ENCODE data around the gene FGD1. TPM values are rescaled to one million over a fixed set of nuclear protein-coding genes. Genes with fewer than 3 reads are reported as not detected.

The FGD1 gene
- total and polyA plus RNA-seq, 2 of the 13 experiments (the other 11 are each of a cell fraction or from before 2014, with no cell fraction given) = 0.36 to 0.62 TPM

DNA sequence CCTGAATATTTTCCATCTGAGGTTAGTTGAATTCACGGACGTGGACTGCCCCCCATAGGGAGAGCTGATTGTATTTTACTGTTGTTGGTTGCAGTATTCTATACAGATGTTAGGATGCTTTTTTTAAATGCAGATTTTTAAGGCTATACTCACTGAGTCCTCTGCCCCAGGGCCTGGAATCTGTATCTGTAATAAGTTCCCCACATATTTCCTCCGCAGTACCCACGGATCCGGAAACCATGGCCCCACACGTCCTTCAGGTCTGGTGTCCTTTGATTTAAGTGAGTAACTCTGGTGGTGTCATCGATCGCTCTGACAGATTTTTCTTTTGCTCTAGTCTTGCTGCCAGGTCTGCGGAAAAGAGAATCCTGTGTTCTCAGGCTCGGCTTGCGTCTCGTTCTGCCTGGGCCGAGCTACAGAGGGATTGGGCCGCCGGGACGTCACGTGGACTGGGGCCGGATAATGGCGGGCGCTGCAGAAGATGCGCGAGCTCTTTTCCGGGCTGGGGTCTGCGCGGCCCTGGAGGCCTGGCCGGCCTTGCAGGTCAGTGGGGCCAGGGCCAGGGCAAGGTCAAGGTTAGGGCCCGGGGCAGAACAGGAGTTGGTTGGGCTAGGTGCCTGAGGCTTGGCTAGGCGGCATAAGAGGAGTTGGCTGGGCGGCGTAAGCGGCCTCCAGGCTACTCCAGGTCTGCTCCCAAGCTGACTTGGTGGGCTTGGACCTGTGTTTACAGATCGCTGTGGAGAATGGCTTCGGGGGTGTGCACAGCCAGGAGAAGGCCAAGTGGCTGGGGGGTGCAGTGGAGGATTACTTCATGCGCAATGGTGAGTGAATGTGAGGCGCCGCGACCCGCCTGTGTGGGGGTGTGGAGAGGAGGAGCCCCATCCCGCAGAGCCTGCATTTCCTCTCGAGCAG is 55.8 kb downstream of the FGD1 start, which contains the start of gene TSR2 (continued):
- TF ChIP-seq, protein P1, sequence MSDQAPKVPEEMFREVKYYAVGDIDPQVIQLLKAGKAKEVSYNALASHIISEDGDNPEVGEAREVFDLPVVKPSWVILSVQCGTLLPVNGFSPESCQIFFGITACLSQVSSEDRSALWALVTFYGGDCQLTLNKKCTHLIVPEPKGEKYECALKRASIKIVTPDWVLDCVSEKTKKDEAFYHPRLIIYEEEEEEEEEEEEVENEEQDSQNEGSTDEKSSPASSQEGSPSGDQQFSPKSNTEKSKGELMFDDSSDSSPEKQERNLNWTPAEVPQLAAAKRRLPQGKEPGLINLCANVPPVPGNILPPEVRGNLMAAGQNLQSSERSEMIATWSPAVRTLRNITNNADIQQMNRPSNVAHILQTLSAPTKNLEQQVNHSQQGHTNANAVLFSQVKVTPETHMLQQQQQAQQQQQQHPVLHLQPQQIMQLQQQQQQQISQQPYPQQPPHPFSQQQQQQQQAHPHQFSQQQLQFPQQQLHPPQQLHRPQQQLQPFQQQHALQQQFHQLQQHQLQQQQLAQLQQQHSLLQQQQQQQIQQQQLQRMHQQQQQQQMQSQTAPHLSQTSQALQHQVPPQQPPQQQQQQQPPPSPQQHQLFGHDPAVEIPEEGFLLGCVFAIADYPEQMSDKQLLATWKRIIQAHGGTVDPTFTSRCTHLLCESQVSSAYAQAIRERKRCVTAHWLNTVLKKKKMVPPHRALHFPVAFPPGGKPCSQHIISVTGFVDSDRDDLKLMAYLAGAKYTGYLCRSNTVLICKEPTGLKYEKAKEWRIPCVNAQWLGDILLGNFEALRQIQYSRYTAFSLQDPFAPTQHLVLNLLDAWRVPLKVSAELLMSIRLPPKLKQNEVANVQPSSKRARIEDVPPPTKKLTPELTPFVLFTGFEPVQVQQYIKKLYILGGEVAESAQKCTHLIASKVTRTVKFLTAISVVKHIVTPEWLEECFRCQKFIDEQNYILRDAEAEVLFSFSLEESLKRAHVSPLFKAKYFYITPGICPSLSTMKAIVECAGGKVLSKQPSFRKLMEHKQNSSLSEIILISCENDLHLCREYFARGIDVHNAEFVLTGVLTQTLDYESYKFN (CRISPR knock-in tag; conservative IDR thresholded peaks at IDR 0.05) = no peak
- TF ChIP-seq MYC (CRISPR knock-in tag; IDR thresholded peaks at IDR 0.05; ENCODE audit: borderline replicate concordance) = peak; percentile 63; the same call in 1 of the 2 replicates
- peak; percentile 92 for TF ChIP-seq KDM5A (IDR thresholded peaks at IDR 0.05; ENCODE audit: borderline replicate concordance, low read length)
- TF ChIP-seq ZFP90 (CRISPR knock-in tag; IDR thresholded peaks at IDR 0.05; ENCODE audit: borderline replicate concordance) = peak; percentile 56; the same call in 1 of the 2 replicates
- TF ChIP-seq ZFP36L1 (CRISPR knock-in tag; IDR thresholded peaks at IDR 0.05) = no peak
- TF ChIP-seq ZNF746 (CRISPR knock-in tag; IDR thresholded peaks at IDR 0.05) = no peak
- no peak for TF ChIP-seq TCF12 (IDR thresholded peaks at IDR 0.05)
- no peak for TF ChIP-seq TCF12 (CRISPR knock-in tag; IDR thresholded peaks at IDR 0.05)
- TF ChIP-seq HOXD1 (CRISPR knock-in tag; IDR thresholded peaks at IDR 0.05) = no peak
- no peak for TF ChIP-seq HDAC6 (IDR thresholded peaks at IDR 0.05; ENCODE audit: low read depth, low read length)
- TF ChIP-seq, protein P2, sequence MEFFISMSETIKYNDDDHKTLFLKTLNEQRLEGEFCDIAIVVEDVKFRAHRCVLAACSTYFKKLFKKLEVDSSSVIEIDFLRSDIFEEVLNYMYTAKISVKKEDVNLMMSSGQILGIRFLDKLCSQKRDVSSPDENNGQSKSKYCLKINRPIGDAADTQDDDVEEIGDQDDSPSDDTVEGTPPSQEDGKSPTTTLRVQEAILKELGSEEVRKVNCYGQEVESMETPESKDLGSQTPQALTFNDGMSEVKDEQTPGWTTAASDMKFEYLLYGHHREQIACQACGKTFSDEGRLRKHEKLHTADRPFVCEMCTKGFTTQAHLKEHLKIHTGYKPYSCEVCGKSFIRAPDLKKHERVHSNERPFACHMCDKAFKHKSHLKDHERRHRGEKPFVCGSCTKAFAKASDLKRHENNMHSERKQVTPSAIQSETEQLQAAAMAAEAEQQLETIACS (CRISPR knock-in tag; IDR thresholded peaks at IDR 0.05) = no peak
- 0 out of 2 replicates have a peak, but pooled peaks have one; percentile 32 for TF ChIP-seq ZFP1 (CRISPR knock-in tag; IDR thresholded peaks at IDR 0.05)
- TF ChIP-seq, protein P3, sequence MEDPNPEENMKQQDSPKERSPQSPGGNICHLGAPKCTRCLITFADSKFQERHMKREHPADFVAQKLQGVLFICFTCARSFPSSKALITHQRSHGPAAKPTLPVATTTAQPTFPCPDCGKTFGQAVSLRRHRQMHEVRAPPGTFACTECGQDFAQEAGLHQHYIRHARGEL (CRISPR knock-in tag; IDR thresholded peaks at IDR 0.05) = no peak
- no peak for TF ChIP-seq HNRNPUL1 (IDR thresholded peaks at IDR 0.05; ENCODE audit: low read depth, low read length)
- no peak for TF ChIP-seq ZNF709 (CRISPR knock-in tag; IDR thresholded peaks at IDR 0.05)
- no peak for TF ChIP-seq HIVEP1 (CRISPR knock-in tag; IDR thresholded peaks at IDR 0.05)
- TF ChIP-seq SRY (CRISPR knock-in tag; IDR thresholded peaks at IDR 0.05) = no peak
- TF ChIP-seq ZNF12 (CRISPR knock-in tag; IDR thresholded peaks at IDR 0.05) = no peak
- TF ChIP-seq GFI1 (CRISPR knock-in tag; IDR thresholded peaks at IDR 0.05; ENCODE audit: borderline replicate concordance) = no peak
- TF ChIP-seq ELF3 (CRISPR knock-in tag; IDR thresholded peaks at IDR 0.05) = peak; percentile 46
- TF ChIP-seq ZNF383 (CRISPR knock-in tag; IDR thresholded peaks at IDR 0.05; ENCODE audit: borderline replicate concordance) = no peak
- no peak for TF ChIP-seq RARA (CRISPR knock-in tag; IDR thresholded peaks at IDR 0.05)
- TF ChIP-seq ATAD3A (CRISPR knock-in tag; IDR thresholded peaks at IDR 0.05) = no peak
- TF ChIP-seq DPF2 (CRISPR knock-in tag; IDR thresholded peaks at IDR 0.05; ENCODE audit: borderline replicate concordance, low read depth) = no peak

Data from HepG2 (cell line).